T-helper 17 cell (primary cell): Measurements from ENCODE around the gene INSL3. TPM values are rescaled to one million over a fixed set of nuclear protein-coding genes. Genes with fewer than 3 reads are reported as not detected.

Experiments used
- ATAC-seq: fragments of 150-1000 bp; cut with Tn5 transposase; 2 replicates; pipeline ENCODE4 v1.10.0; 2021; ENCODE audit warnings: mild to moderate bottlenecking, moderate library complexity
- DNase-seq, 3 donors: peaks; one replicate each; pipeline versions ENCODE4 v3.0.0 to v3.0.0-alpha.2; 2020 to 2021
- H3K9me3 ChIP-seq: one replicate; pipeline ENCODE4 v1.7.0; 2013; ENCODE audit warnings: low read length, mild to moderate bottlenecking; ENCODE audit not compliant: control insufficient read depth, poor library complexity, severe bottlenecking
- H3K27ac Mint-ChIP-seq: one replicate; pipeline ENCODE4 v1.8.0; 2022; ENCODE audit warnings: mild to moderate bottlenecking, moderate library complexity, mixed read lengths
- H3K27me3 Mint-ChIP-seq: one replicate; pipeline ENCODE4 v1.8.0; 2022; ENCODE audit warnings: mixed read lengths
- H3K36me3 Mint-ChIP-seq: one replicate; pipeline ENCODE4 v1.8.0; 2022; ENCODE audit warnings: low read depth, mixed read lengths
- H3K4me1 Mint-ChIP-seq: one replicate; pipeline ENCODE4 v1.8.0; 2022; ENCODE audit warnings: mild to moderate bottlenecking, mixed read lengths
- H3K4me3 Mint-ChIP-seq: one replicate; pipeline ENCODE4 v1.8.0; 2022; ENCODE audit warnings: mild to moderate bottlenecking, moderate library complexity, mixed read lengths
- total RNA-seq, 4 donors: library from RNA in 2 of 4; stranded (reverse) in 2 of 4; gene quantifications; one replicate each; pipeline ENCODE4 v1.2.3 and lab custom pipeline; 2022 to 2026

The INSL3 gene
- total RNA-seq, 2 donors from 2014 or later = 5.0 to 9.1 TPM

- Mint-ChIP-seq H3K4me1 (peaks cover 26% of the 10 kb centered on the region), H3K36me3 (peaks cover 9% of the 10 kb centered on the region), H3K27ac (peak overlapping the region; percentile 75), H3K27me3 (no peaks in the 10 kb centered on the region), H3K4me3 (no peak overlapping the region)
- DNase-seq (no peak), ATAC-seq (no peak)
- no peaks in the 10 kb centered on the region for H3K9me3 ChIP-seq
These were observed 20.1 kb upstream of the INSL3 start for GRCh38 chr19:17841371-17841809.

DNA sequence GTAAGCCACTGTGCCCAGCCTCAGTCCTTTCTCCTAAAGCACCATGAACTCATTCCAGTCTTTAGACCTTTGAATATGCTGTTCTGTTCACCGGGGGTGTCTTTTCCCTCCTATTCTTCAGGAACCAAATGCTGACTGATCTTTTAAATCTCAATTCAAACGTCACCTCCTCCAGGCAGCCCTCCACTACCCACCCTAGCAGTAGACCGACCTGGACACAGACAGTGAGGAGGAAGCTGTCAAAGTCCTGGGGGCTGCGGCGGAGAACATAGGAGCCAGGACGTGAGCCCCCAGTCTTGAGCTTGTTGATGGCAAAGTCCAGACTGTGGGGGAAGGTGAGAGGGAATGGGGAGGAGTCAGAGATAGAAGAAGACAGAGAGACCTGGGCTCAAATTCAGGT is 18.7 kb upstream of the INSL3 start:
- Mint-ChIP-seq H3K27me3 (no peaks in the 10 kb centered on the region), H3K4me1 (peaks cover 31% of the 10 kb centered on the region), H3K4me3 (no peak overlapping the region), H3K36me3 (peaks cover 16% of the 10 kb centered on the region), H3K27ac (no peak overlapping the region)
- H3K9me3 ChIP-seq = no peaks in the 10 kb centered on the region
- ATAC-seq (no peak), DNase-seq (no peak)

DNA sequence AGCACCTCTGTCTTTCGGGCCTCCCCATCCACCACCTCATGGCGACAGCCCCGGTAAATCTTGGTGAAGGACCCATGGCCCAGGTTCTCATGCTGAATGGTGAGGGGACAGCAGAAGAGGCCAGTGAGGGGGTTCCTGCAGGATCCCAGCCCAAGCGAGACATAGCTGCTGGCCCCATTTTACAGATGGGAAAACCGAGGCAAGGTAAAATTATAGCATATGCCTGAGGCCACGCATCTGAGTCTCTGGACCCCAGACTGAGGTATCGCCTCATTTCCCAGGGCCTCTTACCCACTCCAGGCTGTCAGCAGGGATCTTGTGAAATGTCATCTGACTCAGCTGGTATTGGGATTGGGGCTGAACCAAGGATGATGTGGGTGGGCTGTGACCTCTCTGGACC is 16.7 kb upstream of the INSL3 start:
- H3K36me3 Mint-ChIP-seq = peaks cover 13% of the 10 kb centered on the region
- H3K27me3 Mint-ChIP-seq = no peaks in the 10 kb centered on the region
- H3K4me1 Mint-ChIP-seq = peaks cover 18% of the 10 kb centered on the region
- ATAC-seq (no peak), DNase-seq (no peak)
- peak overlapping the region; percentile 8 for H3K27ac Mint-ChIP-seq
- H3K9me3 ChIP-seq = no peaks in the 10 kb centered on the region
- H3K4me3 Mint-ChIP-seq = no peak overlapping the region

DNA sequence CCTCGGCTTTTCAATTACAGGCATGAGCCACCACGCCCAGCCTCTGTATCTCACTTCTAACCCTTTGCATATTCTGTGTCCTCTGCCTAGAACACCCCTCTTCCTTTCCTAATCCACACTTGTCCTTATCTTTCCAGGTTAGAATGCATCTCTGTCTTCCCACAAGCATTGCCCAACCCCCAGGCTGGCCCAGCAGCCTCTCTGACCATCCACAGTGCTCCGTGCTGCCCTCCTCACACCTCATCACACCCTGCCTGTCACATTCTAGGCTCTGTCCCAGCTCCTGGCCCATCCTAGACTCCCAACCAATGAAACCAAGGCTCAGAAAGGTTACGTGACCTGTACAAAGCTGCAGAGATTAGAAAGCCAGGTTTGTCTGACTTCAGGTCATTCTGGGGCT is 15.2 kb upstream of the INSL3 start:
- H3K4me3 Mint-ChIP-seq = no peak overlapping the region

GRCh38 chr19:17835182-17836006 is 14.1 kb upstream of the INSL3 start:
- DNase-seq = no peak
- Mint-ChIP-seq H3K36me3 (peaks cover 14% of the 10 kb centered on the region), H3K4me3 (peak overlapping the region; percentile 53), H3K4me1 (peaks cover 17% of the 10 kb centered on the region), H3K27me3 (no peaks in the 10 kb centered on the region), H3K27ac (peak overlapping the region; percentile 86)
- ATAC-seq = no peak
- H3K9me3 ChIP-seq = no peaks in the 10 kb centered on the region

More for the DNA sequence above, 15.2 kb upstream of the INSL3 start:
- Mint-ChIP-seq H3K27ac (peak overlapping the region; percentile 86), H3K4me1 (peaks cover 20% of the 10 kb centered on the region), H3K36me3 (peaks cover 13% of the 10 kb centered on the region), H3K27me3 (no peaks in the 10 kb centered on the region)
- no peak for ATAC-seq
- H3K9me3 ChIP-seq = no peaks in the 10 kb centered on the region
- no peak for DNase-seq

GRCh38 chr19:17834350-17835181 is 13.2 kb upstream of the INSL3 start:
- ATAC-seq (peak; percentile 41), DNase-seq (no peak)

GRCh38 chr19:17832443-17833208 is 11.3 kb upstream of the INSL3 start:
- DNase-seq (no peak), ATAC-seq (no peak)
- Mint-ChIP-seq H3K4me3 (no peak overlapping the region), H3K36me3 (peaks cover 19% of the 10 kb centered on the region), H3K4me1 (peaks cover 22% of the 10 kb centered on the region), H3K27me3 (no peaks in the 10 kb centered on the region), H3K27ac (no peak overlapping the region)
- H3K9me3 ChIP-seq = no peaks in the 10 kb centered on the region

More at GRCh38 chr19:17834350-17835181, 13.2 kb upstream of the INSL3 start:
- peak overlapping the region; percentile 86 for H3K27ac Mint-ChIP-seq
- H3K4me3 Mint-ChIP-seq = no peak overlapping the region
- no peaks in the 10 kb centered on the region for H3K27me3 Mint-ChIP-seq
- H3K36me3 Mint-ChIP-seq = peaks cover 16% of the 10 kb centered on the region
- H3K4me1 Mint-ChIP-seq = peaks cover 17% of the 10 kb centered on the region
- no peaks in the 10 kb centered on the region for H3K9me3 ChIP-seq

DNA sequence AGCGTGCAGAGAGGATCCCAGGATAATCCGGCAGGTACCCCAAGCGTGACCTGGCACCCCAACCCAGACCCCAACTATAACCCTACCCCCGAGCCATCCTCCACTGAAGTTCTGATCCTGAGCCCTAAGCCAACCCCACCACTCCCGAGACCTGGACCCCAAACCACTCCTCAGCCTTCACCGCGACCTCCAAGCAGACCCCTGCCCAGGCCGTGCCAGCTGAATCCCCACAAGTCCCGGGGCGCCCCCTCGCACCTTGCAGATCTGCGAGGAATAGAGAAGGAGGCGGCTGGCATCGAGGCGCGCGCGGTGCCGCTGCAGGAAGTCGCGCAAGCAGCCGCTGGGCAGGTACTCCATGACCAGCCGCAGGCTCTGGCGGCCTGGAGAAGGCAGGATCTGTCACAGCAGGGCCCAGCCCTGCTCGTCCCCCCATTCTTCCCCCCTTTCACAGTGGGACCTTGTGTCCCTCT is 10.1 kb upstream of the INSL3 start:
- H3K4me1 Mint-ChIP-seq = peaks cover 19% of the 10 kb centered on the region
- no peak overlapping the region for H3K4me3 Mint-ChIP-seq
- H3K27me3 Mint-ChIP-seq = no peaks in the 10 kb centered on the region
- peaks cover 15% of the 10 kb centered on the region for H3K36me3 Mint-ChIP-seq
- ATAC-seq = no peak
- DNase-seq = no peak
- H3K27ac Mint-ChIP-seq = no peak overlapping the region
- H3K9me3 ChIP-seq = no peaks in the 10 kb centered on the region

DNA sequence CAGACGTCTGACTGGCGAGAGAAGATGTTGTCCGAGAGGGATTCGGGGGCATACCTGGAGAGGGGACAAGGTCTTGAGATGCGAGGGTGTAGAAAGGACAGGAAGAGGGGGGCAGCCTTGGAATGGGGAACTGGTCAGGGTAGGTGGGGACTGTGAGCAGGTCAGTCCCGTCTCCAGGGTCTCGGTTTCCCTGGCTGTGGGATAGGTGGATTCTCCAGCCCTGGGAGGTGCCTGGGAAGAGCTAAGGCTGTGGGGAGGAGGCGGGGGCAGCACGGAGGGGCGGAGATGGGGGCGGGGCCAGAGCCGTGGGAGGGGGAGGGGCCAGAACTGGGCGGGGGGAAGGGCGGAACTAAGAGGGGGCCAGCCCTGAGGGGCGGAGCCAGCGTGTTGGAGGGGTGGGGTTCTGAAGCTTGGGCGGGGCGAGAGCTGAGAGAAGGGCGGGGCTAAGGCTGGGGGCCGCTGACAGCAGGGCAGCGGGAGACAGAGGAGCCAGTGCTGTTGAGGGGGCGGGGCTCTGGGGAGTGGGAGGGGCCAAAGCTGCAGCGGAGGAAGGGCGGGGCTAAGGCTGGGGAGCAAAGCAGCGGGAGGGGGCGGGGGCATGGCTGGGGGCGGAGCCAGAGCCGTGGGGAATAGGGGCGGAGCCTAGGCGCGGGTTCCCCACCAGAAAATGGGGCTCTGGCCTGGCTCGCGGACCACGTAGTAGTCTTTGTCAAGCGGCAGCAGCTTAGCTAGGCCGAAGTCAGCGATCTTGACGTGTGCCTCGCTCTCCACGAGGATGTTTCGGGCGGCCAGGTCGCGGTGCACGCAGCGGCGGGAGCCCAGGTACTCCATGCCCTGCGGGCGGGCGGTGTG is 9.5 kb upstream of the INSL3 start:
- H3K27me3 Mint-ChIP-seq = no peaks in the 10 kb centered on the region
- no peak overlapping the region for H3K4me3 Mint-ChIP-seq
- peak; percentile 24 to 39 (median 25) for DNase-seq
- no peaks in the 10 kb centered on the region for H3K9me3 ChIP-seq
- peaks cover 16% of the 10 kb centered on the region for H3K4me1 Mint-ChIP-seq
- peaks cover 14% of the 10 kb centered on the region for H3K36me3 Mint-ChIP-seq
- no peak overlapping the region for H3K27ac Mint-ChIP-seq
- ATAC-seq = peak; percentile 78

GRCh38 chr19:17829855-17830566 is 8.7 kb upstream of the INSL3 start:
- no peaks in the 10 kb centered on the region for H3K27me3 Mint-ChIP-seq
- no peak overlapping the region for H3K4me3 Mint-ChIP-seq
- H3K36me3 Mint-ChIP-seq = peaks cover 7% of the 10 kb centered on the region
- peaks cover 12% of the 10 kb centered on the region for H3K4me1 Mint-ChIP-seq
- H3K9me3 ChIP-seq = no peaks in the 10 kb centered on the region
- no peak for DNase-seq
- ATAC-seq = no peak
- H3K27ac Mint-ChIP-seq = no peak overlapping the region

GRCh38 chr19:17826508-17827056 is 5.3 kb upstream of the INSL3 start:
- H3K9me3 ChIP-seq = no peaks in the 10 kb centered on the region
- Mint-ChIP-seq H3K36me3 (peaks cover 7% of the 10 kb centered on the region), H3K27ac (no peak overlapping the region), H3K4me1 (peaks cover 9% of the 10 kb centered on the region), H3K27me3 (no peaks in the 10 kb centered on the region), H3K4me3 (no peak overlapping the region)
- DNase-seq = no peak
- ATAC-seq = no peak
